Measurements from ENCODE around the gene VAV2.
A peak's percentile ranks its signal among the peaks of the same experiment; 100 is the strongest.

The VAV2 gene

GRCh38 chr9:133884907-133885744 is 107.0 kb downstream of the VAV2 start:
- Histone ChIP-seq H3K4me2 (peak overlapping the region; percentile 90), H4K20me1 (peaks cover 93% of the 10 kb centered on the region), H3K4me3 (no peak overlapping the region), H3K36me3 (no peaks in the 10 kb centered on the region; the same call in none of the 2 replicates), H3K9ac (no peak overlapping the region), H3K27ac (no peak overlapping the region), H3K4me1 (peaks cover 82% of the 10 kb centered on the region), H3K9me3 (no peaks in the 10 kb centered on the region), H3K27me3 (no peaks in the 10 kb centered on the region)
- TF ChIP-seq Cebpa-rat (IDR thresholded peaks at IDR 0.05), result no peak

- no peak overlapping the region for H3K9ac ChIP-seq
- TF ChIP-seq Cebpa-rat (IDR thresholded peaks at IDR 0.05), result no peak
Measured at GRCh38 chr9:133882849-133883755, 109.0 kb downstream of the VAV2 start.

GRCh38 chr9:133881671-133882381 is 110.3 kb downstream of the VAV2 start:
- no peak overlapping the region for H3K4me3 ChIP-seq
- H3K27ac ChIP-seq, result 0 out of 2 replicates have a peak overlapping the region, but pooled peaks have one; percentile 41
- no peak for TF ChIP-seq Cebpa-rat (IDR thresholded peaks at IDR 0.05)
- no peaks in the 10 kb centered on the region; the same call in none of the 2 replicates for H3K36me3 ChIP-seq
- no peak overlapping the region for H3K4me2 ChIP-seq
- no peak overlapping the region for H3K9ac ChIP-seq
- peaks cover 100% of the 10 kb centered on the region for H4K20me1 ChIP-seq
- no peaks in the 10 kb centered on the region for H3K9me3 ChIP-seq
- H3K4me1 ChIP-seq, result peaks cover 73% of the 10 kb centered on the region
- H3K27me3 ChIP-seq, result no peaks in the 10 kb centered on the region

More at GRCh38 chr9:133882849-133883755, 109.0 kb downstream of the VAV2 start:
- Histone ChIP-seq H3K9me3 (no peaks in the 10 kb centered on the region), H3K27me3 (no peaks in the 10 kb centered on the region), H3K27ac (peak overlapping the region; percentile 41), H3K4me2 (no peak overlapping the region), H3K4me1 (peaks cover 77% of the 10 kb centered on the region), H3K36me3 (no peaks in the 10 kb centered on the region; the same call in none of the 2 replicates), H3K4me3 (no peak overlapping the region), H4K20me1 (peaks cover 96% of the 10 kb centered on the region)

GRCh38 chr9:133880851-133881661 is 111.1 kb downstream of the VAV2 start:
- TF ChIP-seq Cebpa-rat (IDR thresholded peaks at IDR 0.05), result no peak
- Histone ChIP-seq H4K20me1 (peaks cover 100% of the 10 kb centered on the region), H3K4me3 (no peak overlapping the region), H3K27me3 (no peaks in the 10 kb centered on the region), H3K9me3 (no peaks in the 10 kb centered on the region), H3K27ac (peak overlapping the region; percentile 41; the same call in 1 of the 2 replicates), H3K9ac (no peak overlapping the region), H3K4me2 (peak overlapping the region; percentile 23; the same call in 1 of the 2 replicates), H3K4me1 (peaks cover 73% of the 10 kb centered on the region), H3K36me3 (no peaks in the 10 kb centered on the region; the same call in none of the 2 replicates)

GRCh38 chr9:133880136-133880535 is 112.0 kb downstream of the VAV2 start:
- Histone ChIP-seq H3K9me3 (no peaks in the 10 kb centered on the region), H3K4me3 (no peak overlapping the region), H3K27ac (no peak overlapping the region), H4K20me1 (peaks cover 100% of the 10 kb centered on the region), H3K36me3 (peaks cover 5% of the 10 kb centered on the region), H3K9ac (no peak overlapping the region), H3K27me3 (no peaks in the 10 kb centered on the region), H3K4me1 (peaks cover 65% of the 10 kb centered on the region), H3K4me2 (peak overlapping the region; percentile 23)
- no peak for TF ChIP-seq Cebpa-rat (IDR thresholded peaks at IDR 0.05)

GRCh38 chr9:133879615-133880014 is 112.5 kb downstream of the VAV2 start:
- peaks cover 69% of the 10 kb centered on the region for H3K4me1 ChIP-seq
- H3K4me2 ChIP-seq, result no peak overlapping the region; the same call in 1 of the 2 replicates
- H3K4me3 ChIP-seq, result no peak overlapping the region
- H4K20me1 ChIP-seq, result peaks cover 100% of the 10 kb centered on the region
- peaks cover 5% of the 10 kb centered on the region for H3K36me3 ChIP-seq
- H3K27ac ChIP-seq, result no peak overlapping the region
- no peak overlapping the region for H3K9ac ChIP-seq
- no peaks in the 10 kb centered on the region for H3K9me3 ChIP-seq
- TF ChIP-seq Cebpa-rat (IDR thresholded peaks at IDR 0.05), result no peak
- H3K27me3 ChIP-seq, result no peaks in the 10 kb centered on the region

GRCh38 chr9:133878402-133878801 is 113.7 kb downstream of the VAV2 start:
- Histone ChIP-seq H3K4me2 (no peak overlapping the region), H3K4me3 (no peak overlapping the region), H3K4me1 (peaks cover 81% of the 10 kb centered on the region), H3K27me3 (no peaks in the 10 kb centered on the region), H3K27ac (no peak overlapping the region), H4K20me1 (peaks cover 100% of the 10 kb centered on the region), H3K36me3 (peaks cover 5% of the 10 kb centered on the region), H3K9ac (no peak overlapping the region), H3K9me3 (no peaks in the 10 kb centered on the region)
- TF ChIP-seq Cebpa-rat (IDR thresholded peaks at IDR 0.05), result no peak

- H3K4me1 ChIP-seq, result peaks cover 83% of the 10 kb centered on the region
- H3K27me3 ChIP-seq, result no peaks in the 10 kb centered on the region
- H4K20me1 ChIP-seq, result peaks cover 99% of the 10 kb centered on the region
Measured at GRCh38 chr9:133877967-133878366, 114.2 kb downstream of the VAV2 start.

More at GRCh38 chr9:133877967-133878366, 114.2 kb downstream of the VAV2 start:
- Histone ChIP-seq H3K27ac (no peak overlapping the region), H3K9ac (no peak overlapping the region), H3K4me2 (no peak overlapping the region), H3K36me3 (peaks cover 5% of the 10 kb centered on the region), H3K9me3 (no peaks in the 10 kb centered on the region), H3K4me3 (no peak overlapping the region)
- no peak for TF ChIP-seq Cebpa-rat (IDR thresholded peaks at IDR 0.05)
